Mucosa of gallbladder (tissue), 1 donor: ENCODE data around the gene PGAM2. TPM values are rescaled to one million over a fixed set of nuclear protein-coding genes. Genes with fewer than 3 reads are reported as not detected.
"Not testable (repeated sequence)": the region's sequence is repeated elsewhere in the genome, so short reads cannot be mapped to it uniquely, and the experiment has no call there.

Experiments
- DNase-seq: peaks from one replicate; pipeline ENCODE4 v3.0.0-alpha.2; 2020; ENCODE audit warnings: low spot score
- total RNA-seq: library from RNA; stranded (reverse); gene quantifications from one replicate; pipeline ENCODE4 v1.2.1, GENCODE V29; 2021
- donor health status: DM: no; HTN: no; CAD: no.

Gene PGAM2
- total RNA-seq, 1 donor from 2014 or later, result 12.9 TPM

GRCh38 chr7:44050915-44051560, 14.3 kb downstream of the PGAM2 start:
- DNase-seq, result no peak

- no peak for DNase-seq
These were observed 15.0 kb downstream of the PGAM2 start for GRCh38 chr7:44050121-44050914.

GRCh38 chr7:44048031-44048795, 17.2 kb downstream of the PGAM2 start:
- DNase-seq, result no peak

GRCh38 chr7:44046321-44047061, 18.9 kb downstream of the PGAM2 start:
- no peak for DNase-seq

- no peak for DNase-seq
These were observed 19.9 kb downstream of the PGAM2 start for GRCh38 chr7:44045226-44046014.

- peak; percentile 93 for DNase-seq
These were observed 20.8 kb downstream of the PGAM2 start, which contains the start of gene DBNL for GRCh38 chr7:44044315-44045225. DBNL (plus strand) TSS chr7:44044702; CDS start chr7:44044738, 36 bp downstream.

GRCh38 chr7:44043902-44044301, 21.5 kb downstream of the PGAM2 start:
- no peak for DNase-seq

- no peak for DNase-seq
These were observed 23.1 kb downstream of the PGAM2 start for GRCh38 chr7:44042221-44042620.

- DNase-seq, result not testable (repeated sequence)
These were observed 24.9 kb downstream of the PGAM2 start for GRCh38 chr7:44040493-44040891.

- not testable (repeated sequence) for DNase-seq
These were observed 25.4 kb downstream of the PGAM2 start for GRCh38 chr7:44039800-44040492.

- DNase-seq, result peak; percentile 95
These were observed 26.3 kb downstream of the PGAM2 start for GRCh38 chr7:44038961-44039558.

GRCh38 chr7:44038553-44038952, 26.8 kb downstream of the PGAM2 start:
- not testable (repeated sequence) for DNase-seq

- not testable (repeated sequence) for DNase-seq
These were observed 27.4 kb downstream of the PGAM2 start for GRCh38 chr7:44037951-44038350.

- DNase-seq, result peak; percentile 57
These were observed 29.0 kb downstream of the PGAM2 start for GRCh38 chr7:44036364-44036763.

- DNase-seq, result not testable (repeated sequence)
These were observed 31.2 kb downstream of the PGAM2 start for GRCh38 chr7:44033971-44034844.

GRCh38 chr7:44032031-44032430, 33.3 kb downstream of the PGAM2 start:
- not testable (repeated sequence) for DNase-seq

- not testable (repeated sequence) for DNase-seq
These were observed 34.0 kb downstream of the PGAM2 start for GRCh38 chr7:44031319-44031718.

GRCh38 chr7:44030029-44030428, 35.3 kb downstream of the PGAM2 start:
- DNase-seq, result not testable (repeated sequence)
